KBM-7 (cell line): ENCODE results near the gene QPRT.
A peak's percentile ranks its signal among the peaks of the same experiment; 100 is the strongest.
"Not testable (repeated sequence)": the region's sequence is repeated elsewhere in the genome, so short reads cannot be mapped to it uniquely, and the experiment has no call there.

Experiments used
- DNase-seq: peaks from one replicate; pipeline ENCODE4 v3.0.0-alpha.2; 2015
- in situ Hi-C: fragments of 300-500 bp; cut with MboI; formaldehyde crosslinking; loops from 2 replicates; pipeline ENCODE4 v1.14.3; 2020; ENCODE audit warnings: low sequenced_read_pairs, low pct_unique_long_range_greater_than_20kb, mixed read lengths

Gene QPRT

DNA sequence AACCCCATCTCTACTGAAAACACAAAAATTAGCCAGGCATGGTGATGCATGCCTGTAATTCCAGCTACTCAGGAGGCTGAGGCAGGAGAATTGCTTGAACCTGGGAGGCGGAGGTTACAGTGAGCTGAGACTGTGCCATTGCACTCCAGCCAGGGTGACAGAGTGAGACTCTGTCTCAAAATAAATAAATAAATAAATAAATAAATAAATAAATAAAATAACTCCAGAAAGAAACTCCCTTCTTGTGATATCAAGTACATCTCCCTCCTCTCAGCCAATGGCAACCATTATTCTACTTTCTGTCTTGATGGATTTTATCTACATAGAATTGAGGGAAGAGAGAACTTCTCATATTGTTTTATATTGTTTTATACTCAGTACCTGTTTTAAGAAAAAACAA is 28.2 kb downstream of the QPRT start:
- DNase-seq, in situ Hi-C loops: not testable (repeated sequence)

DNA sequence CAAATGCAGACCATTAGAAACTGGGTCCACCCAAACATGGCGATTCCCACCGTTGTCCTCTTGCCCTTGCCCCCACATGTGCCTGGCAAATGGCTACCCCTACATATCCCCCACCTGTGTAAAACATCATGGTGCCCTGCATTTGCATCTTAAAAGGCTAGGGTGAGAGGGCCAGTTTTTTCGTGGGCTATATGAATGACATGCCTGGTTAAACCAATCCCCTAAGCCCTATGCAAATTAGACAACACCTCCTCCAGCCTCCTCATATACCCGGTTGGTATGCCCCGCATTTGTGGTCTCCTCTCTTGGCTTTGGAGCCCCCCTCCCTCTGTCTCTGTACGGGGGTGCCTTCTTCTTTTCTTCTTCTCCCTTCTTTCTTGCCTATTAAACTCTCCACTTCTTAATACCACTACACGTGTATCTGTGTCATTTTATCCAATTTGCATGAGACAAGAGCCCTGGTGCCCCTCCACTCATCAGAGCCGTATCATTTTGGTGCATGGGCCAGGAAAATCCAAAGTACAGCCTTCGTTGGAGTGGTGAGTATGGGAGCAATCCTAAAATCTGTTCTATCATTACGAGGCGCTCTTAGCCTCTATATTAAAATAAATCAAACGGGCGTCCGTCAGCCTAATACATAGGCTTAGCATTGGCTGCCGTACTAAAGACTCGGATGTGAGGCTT is 30.1 kb downstream of the QPRT start:
- DNase-seq: no peak
- in situ Hi-C loops: no loop called here

DNA sequence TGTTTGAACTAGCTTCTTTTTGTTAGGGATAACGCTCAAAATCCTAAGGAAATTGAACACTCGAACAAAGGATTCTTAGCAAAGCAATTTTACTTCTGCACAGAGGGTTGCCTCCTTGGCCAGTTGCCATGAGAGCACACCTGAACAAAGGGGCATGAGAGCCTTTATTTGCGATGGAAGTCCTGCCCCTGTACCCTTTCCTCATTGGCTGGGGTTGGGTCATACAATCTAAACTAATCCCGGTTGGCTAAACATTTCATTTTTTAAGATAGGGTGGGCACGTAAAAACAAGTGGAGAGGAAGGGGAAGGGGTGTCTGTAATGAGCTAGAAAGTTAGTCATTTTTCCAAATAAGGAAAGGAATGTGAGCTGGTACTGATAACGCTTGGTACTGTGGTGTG is 30.7 kb downstream of the QPRT start:
- in situ Hi-C loops, DNase-seq: not testable (repeated sequence)

DNA sequence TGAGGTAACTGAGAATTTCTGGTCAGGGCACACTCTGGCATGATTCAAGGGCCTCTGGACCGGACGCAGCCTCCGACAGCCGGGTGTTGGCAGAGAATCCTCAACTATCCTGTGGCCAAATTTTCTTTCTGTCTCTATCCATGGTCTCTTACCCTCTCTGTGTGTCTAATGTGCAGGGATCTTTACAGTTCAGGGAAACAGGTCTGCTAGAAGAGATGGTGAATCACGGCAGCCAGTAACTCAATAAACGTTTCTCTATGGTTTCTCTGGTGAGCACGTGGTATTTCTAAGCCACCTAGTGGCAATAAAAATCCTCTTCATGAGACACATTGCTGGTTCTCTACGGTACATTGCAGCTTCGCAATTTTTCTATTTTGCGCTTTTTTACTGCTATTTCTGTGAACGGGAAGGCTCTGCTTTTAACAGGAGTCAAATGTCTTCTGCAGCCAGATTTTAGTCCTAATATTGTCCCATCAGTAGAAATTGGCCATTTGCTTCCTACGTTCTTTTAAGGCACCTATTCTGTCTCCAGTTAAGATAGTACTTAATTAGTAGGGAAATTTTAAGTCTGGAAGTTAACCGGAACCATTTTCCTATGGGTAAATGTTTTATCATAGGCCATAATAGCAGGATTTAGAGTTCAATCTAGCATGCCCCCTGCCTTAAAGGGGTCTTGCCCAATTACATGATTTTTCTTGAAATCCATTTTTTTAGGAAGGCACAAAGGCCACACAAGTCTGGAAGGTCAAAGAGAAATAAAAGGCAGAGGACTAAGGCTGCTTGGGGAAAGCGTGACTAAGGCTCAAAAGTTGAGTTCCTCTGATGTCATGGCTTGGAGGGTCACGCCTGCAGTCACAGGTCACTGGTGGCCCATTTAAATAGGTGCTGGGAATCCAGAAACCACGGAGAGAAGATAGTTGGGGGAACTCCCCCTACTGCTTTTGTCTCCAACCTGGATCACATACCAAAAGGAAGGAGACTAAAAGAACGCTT is 31.5 kb downstream of the QPRT start:
- peak; percentile 75 for DNase-seq
- in situ Hi-C loops: no loop called here

DNA sequence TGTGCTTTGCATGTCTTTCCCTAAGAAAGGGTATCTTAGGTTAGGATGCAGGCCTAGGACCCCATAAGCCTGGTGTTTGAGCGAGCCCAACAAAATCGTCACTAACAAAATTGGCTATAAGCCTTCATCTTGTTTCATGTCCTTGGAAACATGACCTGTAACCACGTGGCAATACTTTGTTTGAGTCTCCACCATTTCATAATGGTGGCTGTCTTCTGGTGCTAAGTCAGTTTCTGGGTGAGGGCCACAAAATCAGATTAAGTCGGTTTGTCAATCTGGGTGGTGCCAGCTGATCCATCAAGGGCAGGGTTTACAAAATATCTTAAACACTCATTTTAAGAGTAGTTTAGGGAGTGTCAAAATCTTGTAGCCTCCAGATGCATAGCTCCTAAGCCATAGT is 33.8 kb downstream of the QPRT start:
- in situ Hi-C loops: no loop called here
- no peak for DNase-seq

DNA sequence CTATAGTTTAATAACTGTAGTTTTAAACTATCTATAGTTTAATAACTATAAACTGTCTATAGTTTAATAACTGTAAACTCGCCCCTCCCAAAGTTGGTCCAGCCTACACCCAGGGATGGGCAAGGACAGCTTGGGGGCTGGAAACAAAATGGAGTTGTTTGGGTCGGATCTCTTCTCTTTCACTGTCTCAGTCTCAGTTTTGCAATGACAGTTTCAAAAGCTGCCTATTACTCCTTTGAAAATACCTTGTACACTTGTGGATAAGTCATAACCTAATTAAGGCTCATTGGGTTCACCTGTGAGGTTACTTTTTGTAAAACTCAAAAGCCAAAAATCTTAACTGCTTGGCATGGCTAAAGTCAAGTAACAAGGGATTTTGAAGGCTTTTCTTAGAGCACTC is 35.4 kb downstream of the QPRT start:
- DNase-seq: no peak
- in situ Hi-C loops: no loop called here

DNA sequence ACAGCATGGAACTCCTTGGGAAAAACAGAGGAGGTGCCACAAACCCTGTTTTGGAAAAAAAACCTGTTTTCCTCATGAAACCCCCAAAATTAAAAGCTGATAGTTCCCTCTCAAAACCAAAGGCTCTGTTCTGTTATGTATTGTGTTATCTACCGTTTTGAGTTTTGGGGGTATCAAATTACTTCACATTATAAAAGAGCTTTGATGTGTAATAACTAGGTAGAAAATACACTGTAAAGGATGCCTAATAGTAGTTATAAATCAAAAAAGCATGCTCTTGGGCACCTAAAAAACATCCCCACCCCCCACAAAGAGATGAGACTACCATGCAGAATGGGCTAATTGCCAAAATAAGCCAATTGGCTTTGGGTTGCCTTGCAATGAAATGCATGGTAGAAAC is 36.0 kb downstream of the QPRT start:
- DNase-seq: no peak
- in situ Hi-C loops: no loop called here

DNA sequence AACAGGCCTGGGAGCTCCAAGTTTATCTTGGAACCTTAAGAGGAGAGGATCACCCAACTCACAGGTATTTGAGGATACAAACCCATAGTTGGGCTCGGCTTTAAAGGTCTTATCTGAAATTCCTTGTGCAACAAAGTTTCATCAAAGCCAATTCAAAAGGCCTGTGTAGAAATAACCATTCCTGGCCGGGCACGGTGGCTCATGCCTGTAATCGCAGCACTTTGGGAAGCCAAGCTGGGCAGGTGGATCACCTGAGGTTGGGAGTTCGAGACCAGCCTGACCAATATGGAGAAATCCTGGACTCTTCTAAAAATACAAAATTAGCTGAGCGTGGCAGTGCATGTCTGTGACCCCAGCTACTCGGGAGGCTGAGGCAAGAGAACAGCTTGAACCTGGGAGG is 38.1 kb downstream of the QPRT start:
- in situ Hi-C loops: no loop called here
- no peak for DNase-seq

DNA sequence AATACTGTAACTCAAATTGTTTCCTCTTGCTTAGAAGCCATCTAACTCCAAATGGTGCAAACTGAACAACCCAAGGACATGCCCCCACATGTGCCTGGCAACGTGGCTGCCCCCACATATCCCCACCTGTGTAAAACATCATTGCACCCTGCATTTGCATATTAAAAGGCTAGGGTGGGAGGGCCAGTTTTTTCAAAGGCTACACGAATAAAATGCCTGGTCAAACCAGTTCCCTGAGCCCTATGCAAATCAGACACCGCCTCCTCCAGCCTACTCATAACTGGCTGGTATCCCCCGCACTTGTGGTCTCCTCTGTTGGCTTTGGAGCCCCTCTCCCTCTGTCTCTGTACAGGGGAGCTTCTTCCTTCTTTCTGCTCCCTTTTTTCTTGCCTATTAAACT is 40.1 kb downstream of the QPRT start:
- in situ Hi-C loops: no loop called here
- DNase-seq: peak; percentile 62

DNA sequence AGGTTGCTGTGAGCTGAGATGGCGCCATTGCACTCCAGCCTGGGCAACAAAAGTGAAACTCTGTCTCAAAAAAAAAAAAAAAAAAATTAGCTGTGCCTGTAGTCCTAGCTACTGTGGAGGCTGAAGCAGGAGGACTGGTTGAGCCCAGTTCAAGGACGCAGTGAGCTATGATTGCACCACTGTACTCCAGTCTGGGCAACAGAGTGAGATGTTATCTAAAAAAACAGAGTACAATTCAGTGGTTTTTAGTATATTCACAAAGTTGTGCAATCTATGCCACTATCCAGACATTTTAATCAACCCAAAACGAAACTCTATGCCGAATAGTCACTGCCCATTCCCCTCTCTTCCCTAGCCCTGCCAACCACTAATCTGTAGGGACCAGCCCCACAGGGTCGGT is 41.7 kb downstream of the QPRT start:
- in situ Hi-C loops: no loop called here
- DNase-seq: peak; percentile 57

DNA sequence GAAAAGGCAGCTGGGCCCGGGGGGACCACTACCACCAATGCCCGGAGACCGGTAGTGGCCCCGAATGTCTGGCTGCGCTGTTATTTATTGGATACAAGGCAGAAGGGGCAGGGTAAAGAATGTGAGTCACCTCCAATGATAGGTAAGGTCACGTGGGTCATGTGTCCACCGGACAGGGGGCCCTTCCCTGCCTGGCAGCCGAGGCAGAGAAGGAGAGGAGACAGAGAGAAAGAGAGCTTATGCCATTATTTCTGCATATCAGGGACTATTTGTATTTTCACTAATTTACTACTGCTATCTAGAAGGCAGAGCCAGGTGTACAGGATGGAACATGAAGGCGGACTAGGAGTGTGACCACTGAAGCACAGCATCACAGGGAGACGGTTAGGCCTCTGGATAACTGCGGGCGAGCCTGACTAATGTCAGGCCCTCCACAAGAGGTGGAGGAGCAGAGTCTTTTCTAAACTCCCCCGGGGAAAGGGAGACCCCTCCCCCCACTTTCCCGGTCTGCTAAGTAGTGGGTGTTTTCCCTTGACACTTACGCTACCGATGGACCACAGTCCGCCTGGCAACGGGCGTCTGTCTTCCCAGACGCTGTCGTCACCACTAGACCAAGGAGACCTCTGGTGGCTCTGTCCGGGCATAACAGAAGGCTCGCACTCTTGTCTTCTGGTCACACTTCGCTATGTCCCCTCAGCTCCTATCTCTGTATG is 42.3 kb downstream of the QPRT start:
- DNase-seq: peak; percentile 86
- in situ Hi-C loops: not testable (repeated sequence)

DNA sequence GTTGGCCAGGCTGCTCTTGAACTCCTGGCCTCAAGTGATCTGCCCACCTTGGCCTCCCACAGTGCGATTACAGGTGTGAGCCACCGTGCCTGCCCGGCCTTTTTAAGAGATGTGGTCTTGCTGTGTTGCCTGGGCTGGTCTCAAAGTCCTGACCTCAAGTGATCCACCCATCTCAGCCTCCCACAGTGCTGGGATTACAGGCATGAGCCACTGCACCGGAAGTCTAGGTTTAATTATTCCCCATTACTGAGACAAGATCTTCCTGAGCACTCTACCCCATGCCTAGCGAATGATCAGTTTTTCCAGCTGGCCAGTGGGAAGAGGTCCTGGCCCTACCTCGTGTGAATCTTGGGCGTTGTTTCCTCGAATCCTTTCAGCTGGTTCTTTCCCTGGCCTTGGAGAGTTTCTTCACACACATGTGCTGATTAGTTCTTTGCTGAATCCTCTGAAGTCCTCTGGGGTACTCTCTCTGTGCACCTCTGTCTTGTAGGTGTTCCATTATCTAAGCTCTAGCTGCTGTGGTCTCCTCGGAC is 47.9 kb downstream of the QPRT start:
- DNase-seq: no peak
- in situ Hi-C loops: no loop called here

DNA sequence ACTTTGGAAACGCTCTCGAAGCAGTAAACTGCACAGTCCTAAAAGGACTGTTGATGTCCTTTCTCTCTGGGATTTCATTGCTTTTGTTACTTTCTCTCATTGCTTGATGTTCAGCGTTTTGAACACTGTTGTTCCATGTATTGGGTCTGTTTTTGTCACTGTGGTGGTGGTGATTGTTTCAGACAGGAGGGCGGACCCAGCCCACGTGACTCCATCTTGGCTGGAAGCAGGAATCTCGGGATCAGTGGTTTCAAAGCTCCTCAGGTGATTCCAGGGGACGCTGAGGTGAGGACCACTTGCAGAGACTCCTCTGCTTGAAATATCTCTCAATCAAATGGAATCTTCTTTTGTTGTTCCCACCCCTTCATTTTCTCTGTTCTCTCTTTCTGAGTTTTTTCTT is 48.5 kb downstream of the QPRT start:
- in situ Hi-C loops: no loop called here
- no peak for DNase-seq

DNA sequence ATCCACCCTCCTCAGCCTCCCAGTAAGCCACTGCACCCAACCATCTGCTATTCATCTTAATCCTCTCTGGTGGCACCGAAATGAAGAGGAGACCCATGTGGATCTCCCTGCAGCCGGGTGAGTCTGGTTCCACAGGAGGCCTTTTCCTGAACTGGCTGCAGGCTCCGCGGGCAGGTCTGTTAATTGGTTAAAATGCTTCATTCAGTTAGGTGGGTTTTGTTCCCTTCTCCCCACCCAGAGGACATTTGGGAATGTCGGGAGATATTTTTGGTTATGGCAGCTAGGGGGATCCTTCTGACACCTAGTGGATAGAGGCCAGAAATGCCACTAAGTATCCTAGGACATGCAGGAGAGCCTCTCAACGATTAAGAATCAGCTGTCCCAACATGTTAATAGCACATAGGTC is 50.1 kb downstream of the QPRT start:
- peak; percentile 64 for DNase-seq
- in situ Hi-C loops: no loop called here

DNA sequence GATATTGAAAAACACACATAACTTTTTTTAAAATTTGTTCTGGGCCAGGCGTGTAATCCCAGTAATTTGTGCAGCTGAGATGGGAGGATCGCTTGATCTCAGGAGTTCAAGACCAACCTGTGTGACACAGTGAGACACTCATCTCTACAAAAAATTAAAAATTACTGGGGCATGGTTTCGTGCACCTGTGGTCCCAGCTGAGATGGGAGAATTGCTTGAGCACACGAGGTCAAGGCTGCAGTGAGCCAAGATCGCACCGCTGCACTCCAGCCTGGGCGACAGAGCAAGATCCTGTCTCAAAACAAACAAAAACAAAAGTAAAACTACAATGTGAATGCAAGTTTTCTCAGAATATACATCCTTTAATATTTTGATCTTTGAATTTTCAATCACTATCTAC is 51.7 kb downstream of the QPRT start:
- DNase-seq: no peak
- in situ Hi-C loops: no loop called here

DNA sequence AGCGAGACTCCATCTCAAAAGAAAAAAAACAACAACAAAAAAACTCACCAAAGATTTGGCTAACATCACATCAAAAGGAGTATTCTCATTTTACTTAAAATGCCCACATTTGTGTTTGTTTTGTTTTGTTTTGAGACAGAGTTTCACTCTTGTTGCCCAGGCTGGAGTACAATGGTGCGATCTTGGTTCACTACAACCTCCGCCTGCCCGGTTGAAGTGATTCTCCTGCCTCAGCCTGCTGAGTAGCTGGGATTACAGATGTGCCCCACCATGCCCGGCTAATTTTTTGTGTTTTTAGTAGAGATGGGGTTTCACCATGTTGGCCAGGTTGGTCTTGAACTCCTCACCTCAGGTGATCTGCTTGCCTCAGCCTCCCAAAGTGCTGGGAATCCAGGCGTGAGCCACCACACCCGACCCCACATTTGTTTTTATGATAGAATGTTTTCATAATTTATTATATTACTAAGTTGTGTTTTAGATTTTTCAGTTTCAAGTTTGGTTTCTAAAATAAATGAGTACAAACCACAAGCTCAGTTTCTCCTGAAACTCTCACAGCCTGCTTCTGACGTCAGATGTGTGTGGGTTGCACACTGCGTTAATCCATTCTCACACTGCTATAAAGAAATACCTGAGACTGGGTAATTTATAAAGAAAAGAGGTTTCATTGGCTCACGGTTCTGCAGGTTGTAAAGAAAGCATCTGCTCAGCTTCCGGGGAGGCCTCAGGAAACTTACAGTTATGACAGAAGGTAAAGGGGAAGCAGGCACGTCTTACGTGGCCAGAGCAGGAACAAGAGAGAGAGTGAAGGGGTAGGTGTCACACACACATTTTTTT is 53.0 kb downstream of the QPRT start:
- peak; percentile 39 for DNase-seq
- in situ Hi-C loops: not testable (repeated sequence)

DNA sequence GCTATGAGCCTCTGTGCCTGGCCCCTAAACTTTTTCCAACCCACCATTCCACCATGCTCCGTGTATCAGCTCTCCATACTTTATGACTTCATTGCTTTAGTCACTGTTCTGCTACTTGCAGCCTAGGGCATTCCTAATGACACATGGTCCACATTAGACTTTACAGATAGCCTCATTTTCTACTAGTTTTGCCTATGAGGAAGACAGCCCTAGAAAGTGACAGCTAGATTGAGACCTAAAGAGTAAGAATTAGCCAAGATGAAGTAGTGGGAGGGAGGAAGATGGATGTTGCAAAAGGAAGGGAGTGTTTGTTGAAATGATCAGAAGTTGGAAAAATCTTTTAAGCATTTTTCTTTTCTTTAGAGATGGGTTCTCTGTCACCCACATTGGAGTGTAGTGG is 55.8 kb downstream of the QPRT start:
- in situ Hi-C loops: no loop called here
- no peak for DNase-seq

DNA sequence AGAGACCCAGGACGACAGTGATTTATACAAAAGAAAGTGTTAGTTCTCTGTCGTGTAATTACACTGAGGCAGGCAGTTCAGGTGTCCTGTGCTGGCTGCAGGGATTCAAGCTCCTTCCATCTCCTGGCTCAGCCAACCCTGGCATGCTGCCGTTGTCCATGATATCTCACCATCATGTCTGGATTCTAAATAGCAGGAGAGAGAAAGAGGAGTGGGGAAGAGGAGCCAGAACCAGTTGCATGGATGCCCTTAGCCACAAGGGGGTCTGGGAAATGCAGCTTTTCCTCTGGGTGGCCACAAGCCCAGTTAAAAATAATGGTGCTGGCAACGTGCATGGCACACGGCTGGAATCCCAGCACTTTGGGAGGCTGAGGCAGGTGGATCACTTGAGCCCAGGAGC is 57.1 kb downstream of the QPRT start:
- DNase-seq: no peak
- in situ Hi-C loops: no loop called here

DNA sequence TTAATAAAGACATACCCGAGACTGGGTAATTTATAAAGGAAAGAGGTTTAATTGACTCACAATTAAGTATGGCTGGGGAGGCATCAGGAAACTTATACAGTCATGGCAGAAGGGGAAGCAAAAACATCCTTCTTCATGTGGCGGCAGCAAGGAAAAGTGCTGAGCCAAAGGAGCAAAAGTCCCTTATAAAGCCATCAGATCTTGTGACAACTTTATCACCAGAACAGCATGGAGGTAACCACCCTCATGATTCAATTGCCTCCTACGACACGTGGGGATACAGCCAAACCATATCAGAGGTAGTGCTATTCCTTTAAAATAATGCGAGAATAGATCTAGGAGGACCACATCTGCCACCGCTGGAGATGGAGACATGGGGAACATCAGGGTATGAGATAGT is 57.8 kb downstream of the QPRT start:
- DNase-seq: no peak
- in situ Hi-C loops: no loop called here
